Measurements from ENCODE around the gene C1QL1.

Gene C1QL1

DNA sequence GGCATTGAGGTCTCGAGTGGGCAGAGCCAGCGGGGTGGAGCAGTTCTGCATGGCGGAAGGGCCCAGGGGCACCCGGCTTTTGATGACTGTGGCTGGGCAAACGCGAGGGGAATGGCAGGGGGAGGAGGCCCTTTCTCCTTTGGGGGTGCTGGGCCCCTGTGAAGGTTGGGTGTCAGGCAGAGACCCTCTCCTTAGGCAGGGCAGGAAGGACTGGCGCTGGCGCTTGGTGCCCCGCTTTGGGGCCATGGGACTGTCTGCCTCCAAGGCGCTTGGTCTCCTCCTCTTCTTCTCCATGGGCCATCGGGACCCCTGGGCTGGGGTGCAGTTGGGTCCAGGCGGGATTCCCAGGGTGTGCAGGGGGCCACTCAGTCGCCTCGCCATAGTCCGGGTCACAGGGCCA, 40.0 kb downstream of the C1QL1 start:
- DNase-seq, result peak; percentile 11

- peak; percentile 35 for DNase-seq
These were observed 40.4 kb downstream of the C1QL1 start for GRCh38 chr17:44927696-44928095.

- peak; percentile 38 for DNase-seq
These were observed 41.1 kb downstream of the C1QL1 start for GRCh38 chr17:44926821-44927525.

- DNase-seq, result peak; percentile 37
These were observed 42.1 kb downstream of the C1QL1 start for GRCh38 chr17:44925731-44926697.

- DNase-seq, result peak; percentile 27
These were observed 44.0 kb downstream of the C1QL1 start for GRCh38 chr17:44924107-44924544.

DNA sequence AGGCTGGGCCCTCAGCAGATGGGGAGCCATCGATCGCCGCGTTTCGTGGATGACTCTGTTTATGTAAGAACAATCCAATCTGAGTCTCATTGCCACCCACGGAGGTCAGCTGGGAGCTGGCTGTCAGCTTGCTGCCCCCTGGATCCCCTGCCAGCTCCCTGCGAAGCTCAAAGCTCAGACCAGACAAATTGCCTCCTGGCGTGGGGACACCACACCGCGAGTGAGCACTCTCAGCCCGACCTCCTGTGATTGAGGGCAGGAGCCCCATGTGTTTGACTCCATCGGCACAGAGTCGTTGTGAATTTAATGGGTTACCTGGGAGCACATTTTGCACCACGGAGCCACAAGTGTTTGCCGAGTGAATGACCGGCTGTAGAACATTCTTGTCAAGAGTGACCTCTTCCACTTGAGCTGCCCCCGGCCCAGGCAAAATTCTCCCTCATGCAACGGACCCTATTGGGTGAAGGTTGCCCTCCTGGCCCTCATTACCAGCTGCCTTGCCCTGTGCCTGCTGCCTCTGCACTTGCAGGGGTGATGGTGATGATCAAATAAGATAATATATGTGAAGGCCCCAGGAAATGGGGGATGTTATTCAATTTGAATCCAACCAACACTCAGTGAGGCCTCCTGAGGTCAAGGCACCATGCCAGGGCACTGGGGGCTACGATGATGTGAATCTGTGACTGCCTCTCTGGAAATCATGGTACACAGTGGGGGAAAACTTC, 45.2 kb downstream of the C1QL1 start:
- DNase-seq, result peak; percentile 38

- DNase-seq, result peak; percentile 5
These were observed 46.0 kb downstream of the C1QL1 start for GRCh38 chr17:44922136-44922535.

DNA sequence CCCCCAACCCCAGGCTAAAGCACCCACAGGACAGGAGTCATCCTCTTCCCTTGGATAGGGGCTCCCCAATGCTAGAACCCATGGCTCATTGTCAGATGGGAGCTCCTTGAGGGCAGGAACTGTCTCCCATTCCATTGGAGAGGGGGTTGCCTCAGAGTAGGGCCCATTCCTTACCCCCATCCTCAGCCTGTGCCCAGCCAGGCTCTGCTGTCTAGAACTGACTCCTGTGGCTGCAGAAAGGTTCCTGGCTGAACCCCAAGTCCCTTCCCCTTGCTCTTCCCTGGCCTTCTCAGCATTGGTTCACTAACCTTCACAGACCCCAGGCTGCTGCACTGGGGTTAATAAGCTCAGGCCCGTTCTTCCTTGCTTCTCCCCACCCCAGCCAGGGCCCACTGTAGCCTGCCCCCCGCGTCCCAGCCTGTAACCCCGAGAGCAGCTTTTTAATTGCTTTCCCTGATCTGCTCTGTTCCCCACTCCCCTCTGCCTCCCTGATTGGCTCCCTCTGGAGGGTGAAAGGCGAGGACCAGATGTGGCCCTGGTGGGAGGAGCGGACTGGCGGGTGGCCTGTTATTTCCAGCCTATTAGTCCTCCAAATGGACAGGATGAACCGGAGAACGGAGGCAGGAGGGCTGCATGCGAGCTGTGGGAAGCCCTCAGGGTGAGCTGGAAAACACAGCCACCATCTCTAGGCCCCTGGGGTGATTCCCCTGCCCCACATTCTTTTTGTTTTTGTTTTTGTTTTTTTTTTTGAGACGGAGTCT, 46.8 kb downstream of the C1QL1 start:
- peak; percentile 47 for DNase-seq

GRCh38 chr17:44920565-44920940, 47.5 kb downstream of the C1QL1 start:
- peak; percentile 31 for DNase-seq

- peak; percentile 85 for DNase-seq
These were observed 48.1 kb downstream of the C1QL1 start for GRCh38 chr17:44919885-44920564.

DNA sequence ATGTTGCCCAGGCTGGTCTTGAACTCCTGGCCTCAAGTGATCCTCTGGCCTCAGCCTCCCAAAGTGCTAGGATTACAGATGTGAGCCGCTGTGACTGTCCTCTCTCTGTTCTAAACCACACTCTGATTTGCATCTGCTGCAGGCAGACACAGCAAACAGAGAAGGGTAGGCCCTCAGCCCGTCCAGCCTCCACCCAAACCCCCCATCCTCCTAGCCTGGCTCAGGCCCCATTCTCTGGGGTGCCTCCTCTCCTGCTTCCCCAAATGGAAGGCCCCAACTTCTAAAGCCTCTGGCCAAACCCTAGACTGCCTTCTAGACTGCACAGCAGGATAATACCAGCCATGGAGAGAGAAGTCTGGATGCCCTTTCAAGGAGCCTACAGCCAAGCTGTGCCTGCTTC, 48.7 kb downstream of the C1QL1 start:
- DNase-seq, result no peak

DNA sequence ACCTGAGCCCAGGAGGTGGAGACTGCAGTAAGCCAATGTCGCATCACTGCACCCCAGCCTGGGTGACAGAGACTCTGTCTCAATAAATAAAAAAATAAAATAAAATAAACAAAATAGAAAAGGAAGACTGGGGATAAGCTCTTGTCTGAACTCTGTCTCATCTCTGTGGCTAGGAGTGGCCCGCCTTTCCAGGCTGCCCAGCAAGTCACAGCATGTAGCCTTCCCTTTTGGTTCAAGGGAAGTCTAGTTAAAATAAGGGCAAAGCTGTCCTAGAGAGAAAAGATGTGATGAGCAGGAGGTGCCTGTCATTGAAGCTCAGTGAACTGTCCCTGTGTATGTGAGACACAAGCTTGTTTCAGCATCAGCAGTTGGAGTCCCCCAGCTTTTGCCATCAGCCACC, 50.1 kb downstream of the C1QL1 start:
- peak; percentile 13 for DNase-seq

- DNase-seq, result peak; percentile 34
These were observed 50.6 kb downstream of the C1QL1 start for GRCh38 chr17:44917456-44917855.

GRCh38 chr17:44916781-44917241, 51.3 kb downstream of the C1QL1 start:
- DNase-seq, result peak; percentile 81

- peak; percentile 41 for DNase-seq
These were observed 52.0 kb downstream of the C1QL1 start for GRCh38 chr17:44915862-44916780.

- DNase-seq, result no peak
These were observed 52.8 kb downstream of the C1QL1 start, which contains the start of gene GFAP for GRCh38 chr17:44915321-44915726. TSS of gene GFAP (minus strand) at chr17:44915500. CDS start at chr17:44915486, 14 bp downstream.

DNA sequence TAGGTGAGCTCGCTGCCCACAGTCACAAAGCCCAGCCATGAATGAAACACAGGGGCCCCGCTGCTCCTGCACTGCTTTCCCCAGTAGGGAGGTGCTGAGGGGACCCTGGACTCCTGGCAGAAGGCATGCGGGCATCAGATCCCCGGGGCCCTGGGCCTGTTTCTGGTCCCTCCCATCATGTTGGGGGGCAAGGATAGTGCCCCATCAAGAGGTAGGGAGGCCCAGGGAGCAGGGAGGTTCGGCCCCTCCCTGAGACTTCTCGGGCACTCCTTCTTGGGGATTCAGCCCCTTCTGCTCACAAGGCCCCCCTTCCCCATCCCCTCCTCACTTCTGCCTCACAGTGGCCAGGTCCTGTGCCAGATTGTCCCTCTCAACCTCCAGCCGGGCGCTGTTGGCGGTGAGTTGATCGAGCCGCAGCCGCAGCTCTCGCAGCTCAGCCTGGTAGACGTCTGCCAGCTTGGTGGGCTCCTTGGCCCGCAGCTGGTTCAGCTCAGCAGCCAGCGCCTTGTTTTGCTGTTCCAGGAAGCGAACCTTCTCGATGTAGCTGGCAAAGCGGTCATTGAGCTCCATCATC, 53.3 kb downstream of the C1QL1 start:
- DNase-seq, result no peak

GRCh38 chr17:44914148-44914547, 54.0 kb downstream of the C1QL1 start:
- DNase-seq, result no peak

DNA sequence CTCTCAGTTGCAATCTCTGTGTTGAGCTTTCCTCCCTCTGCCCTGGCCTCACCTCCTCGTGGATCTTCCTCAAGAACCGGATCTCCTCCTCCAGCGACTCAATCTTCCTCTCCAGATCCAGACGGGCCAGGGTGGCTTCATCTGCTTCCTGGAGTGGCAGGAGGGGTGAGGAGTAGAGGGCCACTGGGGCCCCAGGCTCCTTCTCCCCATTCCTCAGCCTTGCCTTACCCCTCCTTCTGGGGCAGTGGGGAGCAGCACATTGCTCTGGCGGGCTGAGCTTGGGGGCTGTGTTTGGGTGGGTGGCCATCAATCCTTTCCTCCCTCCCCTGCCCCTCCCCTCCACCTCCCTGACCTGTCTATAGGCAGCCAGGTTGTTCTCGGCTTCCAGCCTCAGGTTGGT, 54.4 kb downstream of the C1QL1 start:
- peak; percentile 31 for DNase-seq

All from right forelimb (tissue), 1 donor.